Right ventricle myocardium superior (tissue), 1 donor: ENCODE results near the gene USP2. TPM values are rescaled to one million over a fixed set of nuclear protein-coding genes. Genes with fewer than 3 reads are reported as not detected.
"Not testable (repeated sequence)": the region's sequence is repeated elsewhere in the genome, so short reads cannot be mapped to it uniquely, and the experiment has no call there.

ENCODE experiments used
- ATAC-seq: fragments of 200-7000 bp; cut with Tn5 transposase; one replicate; pipeline ENCODE4 v1.9.1; 2020; ENCODE audit warnings: mild to moderate bottlenecking; ENCODE audit not compliant: poor library complexity
- DNase-seq: peaks from one replicate; pipeline ENCODE4 v3.0.0-alpha.2; 2020
- intact Hi-C: fragments of 100-400 bp; cut with DNase I; formaldehyde crosslinking; loops from one replicate; pipeline ENCODE4 v1.11.2; 2022
- total RNA-seq: library from RNA; stranded (reverse); fragmentation: NEBNext Ultra II Directional; extraction: Animal tissue kit (Norgen Biotek cat#: 25700); gene quantifications from one replicate; pipeline ENCODE4 v1.2.1, GENCODE V29; 2021
- donor health status: DM: no; HTN: yes; CAD: no; lungs with severe emphysema.

Gene USP2
- total RNA-seq, 1 donor from 2014 or later: 136 TPM

GRCh38 chr11:119382513-119382912 is 1.0 kb upstream of the USP2 start:
- ATAC-seq, intact Hi-C loops, DNase-seq: not testable (repeated sequence)

- intact Hi-C loops: no loop called here
- no peak for DNase-seq
- ATAC-seq: no peak
Observed at GRCh38 chr11:119382101-119382500, 611 bp upstream of the USP2 start.

- intact Hi-C loops: no loop called here
- no peak for ATAC-seq
- DNase-seq: no peak
Observed at GRCh38 chr11:119380827-119381180, 686 bp downstream of the USP2 start.

- intact Hi-C loops: no loop called here
- ATAC-seq (no peak), DNase-seq (no peak)
Observed at GRCh38 chr11:119380160-119380826, 1.2 kb downstream of the USP2 start.

DNA sequence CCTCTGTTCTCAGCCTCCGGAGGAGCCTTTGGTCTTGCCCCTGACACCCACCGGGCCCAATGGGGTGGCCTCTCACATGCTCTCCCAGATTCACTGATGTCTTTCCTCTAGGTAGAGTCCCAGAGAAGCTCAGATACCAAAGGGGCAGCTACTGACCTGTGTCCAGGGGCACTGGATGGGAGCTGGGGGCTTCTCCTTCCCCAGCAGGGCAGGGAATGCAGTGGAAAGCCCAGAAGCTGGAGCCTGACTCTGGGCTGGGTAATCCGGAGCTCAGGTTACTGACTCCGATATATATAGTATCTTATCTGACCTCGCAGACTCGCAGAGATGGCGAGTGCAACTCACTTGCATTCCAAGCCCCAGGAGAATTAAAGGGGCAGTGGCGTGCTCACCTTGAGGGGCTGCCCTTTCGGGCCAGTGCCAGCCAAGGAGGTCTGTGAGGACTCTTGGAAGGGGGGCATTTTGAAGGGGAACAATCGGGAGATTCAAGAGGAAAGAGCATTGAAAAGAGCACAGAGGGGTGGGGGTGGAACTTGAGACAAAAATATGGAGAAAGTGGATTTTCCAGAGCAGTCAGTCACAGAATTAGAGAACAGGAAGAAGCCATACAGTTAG is 2.5 kb downstream of the USP2 start:
- intact Hi-C loops: loop anchor here (5.0 kb wide), 1 partner anchor 42 kb away; no protein-coding TSS in a partner anchor
- ATAC-seq (no peak), DNase-seq (no peak)

- intact Hi-C loops: loop anchor here (5.0 kb wide), 1 partner anchor 41 kb away; no protein-coding TSS in a partner anchor
- ATAC-seq: no peak
- DNase-seq: no peak
Observed at GRCh38 chr11:119377961-119378667, 3.4 kb downstream of the USP2 start.

- no peak for DNase-seq
- no peak for ATAC-seq
- intact Hi-C loops: loop anchor here (5.0 kb wide), 1 partner anchor 40 kb away; no protein-coding TSS in a partner anchor
Observed at GRCh38 chr11:119377112-119377901, 4.2 kb downstream of the USP2 start.

DNA sequence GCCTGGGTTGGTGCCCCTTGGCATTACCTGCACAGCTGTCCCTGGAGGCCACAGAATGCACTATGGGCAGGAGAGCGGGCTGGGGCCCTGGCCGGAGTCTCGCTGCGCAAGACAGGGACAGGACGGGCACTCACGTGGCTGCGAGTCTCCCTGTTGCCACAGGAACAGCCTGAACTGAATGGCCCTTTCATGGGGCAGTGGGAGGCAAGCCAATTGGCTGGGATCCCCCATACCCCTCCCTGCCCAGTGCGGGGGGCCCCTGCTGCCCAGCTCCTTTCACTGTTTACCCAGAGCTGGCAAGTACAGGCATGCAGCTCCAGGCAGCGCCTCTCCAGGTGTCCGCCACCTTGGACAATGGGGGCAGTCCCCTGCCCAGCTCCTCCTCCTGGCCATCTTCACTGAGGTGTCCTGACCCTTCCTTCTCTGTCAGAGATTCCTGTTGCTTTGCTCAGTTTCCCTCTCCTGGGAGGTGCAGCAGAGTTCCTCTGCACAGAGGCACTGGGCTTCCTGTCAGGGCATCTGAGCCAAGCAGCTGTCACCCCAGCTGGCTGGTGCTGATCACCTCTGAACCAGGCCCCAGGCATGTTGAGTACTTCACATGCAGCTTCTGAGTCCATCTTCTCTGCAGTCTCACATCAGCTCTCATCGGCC is 5.2 kb downstream of the USP2 start:
- intact Hi-C loops: loop anchor here (5.0 kb wide), 1 partner anchor 39 kb away; no protein-coding TSS in a partner anchor
- ATAC-seq (peak; percentile 20), DNase-seq (peak; percentile 74)

GRCh38 chr11:119375337-119376196 is 5.9 kb downstream of the USP2 start:
- intact Hi-C loops: loop anchor here (5.0 kb wide), 1 partner anchor 38 kb away; no protein-coding TSS in a partner anchor
- ATAC-seq (peak; percentile 62), DNase-seq (peak; percentile 90)

DNA sequence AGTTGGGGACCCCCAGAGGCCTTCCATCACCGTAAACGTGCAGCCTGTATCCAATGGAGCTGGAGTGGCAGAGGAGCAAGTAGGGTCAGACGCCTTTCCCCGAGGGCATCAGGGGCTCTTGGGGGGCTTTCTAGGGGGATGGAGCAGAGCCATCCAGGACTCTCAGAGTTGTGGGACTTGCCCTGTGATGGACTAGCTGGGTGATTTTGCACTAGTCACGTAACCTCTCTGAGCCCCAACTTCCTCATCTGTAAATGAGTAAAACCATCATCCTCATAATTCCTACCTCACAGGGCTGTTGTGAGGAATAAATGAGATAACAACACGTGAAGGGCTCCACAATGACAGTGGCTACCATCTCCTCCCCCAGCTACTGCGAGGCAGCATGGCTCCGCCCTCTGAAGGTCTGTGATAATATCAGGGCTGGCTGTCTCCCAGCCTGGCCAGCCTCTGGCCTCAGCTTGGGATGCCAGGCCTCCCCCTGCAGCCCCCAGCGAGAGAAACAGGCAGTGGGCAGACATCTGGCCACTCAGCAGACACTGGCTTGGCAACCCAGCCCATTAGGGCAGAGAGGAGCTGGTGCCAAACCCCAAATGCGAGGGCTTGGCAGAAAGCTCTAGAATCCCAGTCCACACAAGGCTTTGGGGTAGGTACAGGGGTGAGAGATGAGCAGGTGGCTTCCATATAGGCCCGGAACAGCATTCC is 6.7 kb downstream of the USP2 start:
- DNase-seq: no peak
- intact Hi-C loops: loop anchor here (5.0 kb wide), 1 partner anchor 37 kb away; no protein-coding TSS in a partner anchor
- peak; percentile 2 for ATAC-seq

GRCh38 chr11:119373921-119374631 is 7.4 kb downstream of the USP2 start:
- intact Hi-C loops: no loop called here
- DNase-seq (peak; percentile 81), ATAC-seq (peak; percentile 14)

- ATAC-seq: no peak
- no peak for DNase-seq
- intact Hi-C loops: no loop called here
Observed at GRCh38 chr11:119373059-119373920, 8.2 kb downstream of the USP2 start.

GRCh38 chr11:119372260-119373058 is 9.0 kb downstream of the USP2 start:
- DNase-seq (no peak), ATAC-seq (no peak)
- intact Hi-C loops: no loop called here

DNA sequence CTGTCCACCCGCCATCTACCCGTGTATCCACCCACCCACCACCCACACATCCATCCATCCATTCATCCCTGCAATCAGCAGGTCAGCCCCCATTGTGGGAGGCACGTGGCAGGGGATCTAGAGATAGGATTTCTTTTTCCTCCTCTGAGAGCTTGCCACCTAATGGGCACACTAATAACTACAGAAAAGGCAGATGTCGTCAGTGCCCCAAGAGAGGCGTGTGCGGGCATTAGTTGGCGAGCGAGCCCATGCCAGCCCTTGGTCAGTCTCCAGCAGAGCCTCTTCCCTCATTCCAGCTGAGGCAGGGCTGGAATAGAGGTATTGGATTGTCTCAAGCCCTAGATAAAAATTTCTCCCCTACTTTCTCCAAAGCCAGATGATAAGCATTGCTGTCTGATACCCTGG is 9.7 kb downstream of the USP2 start:
- ATAC-seq (peak; percentile 3), DNase-seq (peak; percentile 48)
- intact Hi-C loops: no loop called here
